Measurements from ENCODE around the gene ZBTB5. TPM values are rescaled to one million over a fixed set of nuclear protein-coding genes. Genes with fewer than 3 reads are reported as not detected.
A peak's percentile ranks its signal among the peaks of the same experiment; 100 is the strongest.

ZBTB5 gene
- total and polyA plus RNA-seq, 9 of the 15 experiments (the other 6 are each of a cell fraction or from before 2014, with no cell fraction given), result 2.3 to 43.2 (median 15.5) TPM

DNA sequence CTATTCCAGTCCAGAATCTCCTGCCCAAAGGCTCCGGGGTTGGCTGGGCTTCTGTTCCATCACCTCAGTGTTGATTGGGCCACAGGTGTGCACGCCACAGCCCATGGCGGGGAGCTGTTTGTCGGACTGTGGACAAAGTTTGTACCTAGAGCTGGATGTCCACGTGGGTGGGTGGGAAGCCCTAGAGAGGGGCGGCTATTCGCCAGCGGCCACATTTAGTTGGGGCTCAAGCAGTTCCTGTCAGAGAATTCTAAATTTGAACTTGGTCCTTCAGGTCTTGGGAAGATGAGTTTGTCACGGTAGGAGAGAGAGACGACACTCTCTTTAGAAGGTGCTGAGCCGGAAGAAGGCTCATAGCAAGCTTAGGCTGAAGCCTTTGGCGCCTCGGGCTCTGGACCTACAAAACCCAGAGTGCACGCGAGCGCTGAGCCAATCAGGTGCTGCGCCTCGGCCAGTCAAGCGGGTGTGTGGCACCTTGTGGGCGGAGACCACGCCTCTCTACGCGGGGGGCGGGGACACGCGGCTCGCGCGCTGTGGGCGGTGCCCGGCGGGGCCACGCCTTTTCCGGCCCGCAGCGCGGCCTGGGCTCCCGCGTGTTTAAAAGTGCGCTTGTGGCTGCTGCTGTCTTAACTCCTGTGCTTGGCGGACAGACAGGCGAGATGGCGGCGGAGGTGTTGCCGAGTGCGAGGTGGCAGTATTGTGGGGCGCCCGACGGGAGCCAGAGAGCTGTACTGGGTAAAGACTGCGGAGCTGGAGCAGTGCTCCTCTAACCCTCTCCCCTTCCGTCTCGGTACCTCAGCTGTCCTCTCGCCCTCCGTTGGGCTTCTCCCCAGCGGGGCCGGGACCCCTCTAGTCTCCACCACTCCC lies 20.4 kb upstream of the ZBTB5 start, which contains the start of gene POLR1E (continued):
- TF ChIP-seq, protein P1, sequence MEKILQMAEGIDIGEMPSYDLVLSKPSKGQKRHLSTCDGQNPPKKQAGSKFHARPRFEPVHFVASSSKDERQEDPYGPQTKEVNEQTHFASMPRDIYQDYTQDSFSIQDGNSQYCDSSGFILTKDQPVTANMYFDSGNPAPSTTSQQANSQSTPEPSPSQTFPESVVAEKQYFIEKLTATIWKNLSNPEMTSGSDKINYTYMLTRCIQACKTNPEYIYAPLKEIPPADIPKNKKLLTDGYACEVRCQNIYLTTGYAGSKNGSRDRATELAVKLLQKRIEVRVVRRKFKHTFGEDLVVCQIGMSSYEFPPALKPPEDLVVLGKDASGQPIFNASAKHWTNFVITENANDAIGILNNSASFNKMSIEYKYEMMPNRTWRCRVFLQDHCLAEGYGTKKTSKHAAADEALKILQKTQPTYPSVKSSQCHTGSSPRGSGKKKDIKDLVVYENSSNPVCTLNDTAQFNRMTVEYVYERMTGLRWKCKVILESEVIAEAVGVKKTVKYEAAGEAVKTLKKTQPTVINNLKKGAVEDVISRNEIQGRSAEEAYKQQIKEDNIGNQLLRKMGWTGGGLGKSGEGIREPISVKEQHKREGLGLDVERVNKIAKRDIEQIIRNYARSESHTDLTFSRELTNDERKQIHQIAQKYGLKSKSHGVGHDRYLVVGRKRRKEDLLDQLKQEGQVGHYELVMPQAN (IDR thresholded peaks at IDR 0.05; ENCODE audit: borderline replicate concordance), result peak; percentile 87
- TF ChIP-seq U2AF2 (optimal IDR thresholded peaks at IDR 0.05; ENCODE audit: low read depth, low read length), result no peak
- TF ChIP-seq CHD2 (IDR thresholded peaks at IDR 0.05; ENCODE audit: low read depth, low read length), result no peak; the same call in 1 of the 2 replicates
- TF ChIP-seq, protein P2, sequence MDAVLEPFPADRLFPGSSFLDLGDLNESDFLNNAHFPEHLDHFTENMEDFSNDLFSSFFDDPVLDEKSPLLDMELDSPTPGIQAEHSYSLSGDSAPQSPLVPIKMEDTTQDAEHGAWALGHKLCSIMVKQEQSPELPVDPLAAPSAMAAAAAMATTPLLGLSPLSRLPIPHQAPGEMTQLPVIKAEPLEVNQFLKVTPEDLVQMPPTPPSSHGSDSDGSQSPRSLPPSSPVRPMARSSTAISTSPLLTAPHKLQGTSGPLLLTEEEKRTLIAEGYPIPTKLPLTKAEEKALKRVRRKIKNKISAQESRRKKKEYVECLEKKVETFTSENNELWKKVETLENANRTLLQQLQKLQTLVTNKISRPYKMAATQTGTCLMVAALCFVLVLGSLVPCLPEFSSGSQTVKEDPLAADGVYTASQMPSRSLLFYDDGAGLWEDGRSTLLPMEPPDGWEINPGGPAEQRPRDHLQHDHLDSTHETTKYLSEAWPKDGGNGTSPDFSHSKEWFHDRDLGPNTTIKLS (IDR thresholded peaks at IDR 0.05; ENCODE audit: borderline replicate concordance, low read depth), result peak; percentile 66
- TF ChIP-seq ZKSCAN8 (CRISPR knock-in tag; IDR thresholded peaks at IDR 0.05), result no peak
- no peak for TF ChIP-seq XRCC3 (IDR thresholded peaks at IDR 0.05)
- no peak for TF ChIP-seq RBM39 (optimal IDR thresholded peaks at IDR 0.05; ENCODE audit: low read depth, low read length)
- TF ChIP-seq NEUROD1 (IDR thresholded peaks at IDR 0.05; ENCODE audit: borderline replicate concordance, low read depth, low read length, partially characterized antibody), result peak; percentile 62
- TF ChIP-seq, protein P3, sequence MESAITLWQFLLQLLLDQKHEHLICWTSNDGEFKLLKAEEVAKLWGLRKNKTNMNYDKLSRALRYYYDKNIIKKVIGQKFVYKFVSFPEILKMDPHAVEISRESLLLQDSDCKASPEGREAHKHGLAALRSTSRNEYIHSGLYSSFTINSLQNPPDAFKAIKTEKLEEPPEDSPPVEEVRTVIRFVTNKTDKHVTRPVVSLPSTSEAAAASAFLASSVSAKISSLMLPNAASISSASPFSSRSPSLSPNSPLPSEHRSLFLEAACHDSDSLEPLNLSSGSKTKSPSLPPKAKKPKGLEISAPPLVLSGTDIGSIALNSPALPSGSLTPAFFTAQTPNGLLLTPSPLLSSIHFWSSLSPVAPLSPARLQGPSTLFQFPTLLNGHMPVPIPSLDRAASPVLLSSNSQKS (CRISPR knock-in tag; IDR thresholded peaks at IDR 0.05), result no peak
- TF ChIP-seq, protein P4, sequence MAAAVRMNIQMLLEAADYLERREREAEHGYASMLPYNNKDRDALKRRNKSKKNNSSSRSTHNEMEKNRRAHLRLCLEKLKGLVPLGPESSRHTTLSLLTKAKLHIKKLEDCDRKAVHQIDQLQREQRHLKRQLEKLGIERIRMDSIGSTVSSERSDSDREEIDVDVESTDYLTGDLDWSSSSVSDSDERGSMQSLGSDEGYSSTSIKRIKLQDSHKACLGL (CRISPR knock-in tag; IDR thresholded peaks at IDR 0.05; ENCODE audit: borderline replicate concordance, poor library complexity, severe bottlenecking), result peak; percentile 43
- TF ChIP-seq NR1H2 (CRISPR knock-in tag; IDR thresholded peaks at IDR 0.05), result no peak
- TF ChIP-seq, protein P5, sequence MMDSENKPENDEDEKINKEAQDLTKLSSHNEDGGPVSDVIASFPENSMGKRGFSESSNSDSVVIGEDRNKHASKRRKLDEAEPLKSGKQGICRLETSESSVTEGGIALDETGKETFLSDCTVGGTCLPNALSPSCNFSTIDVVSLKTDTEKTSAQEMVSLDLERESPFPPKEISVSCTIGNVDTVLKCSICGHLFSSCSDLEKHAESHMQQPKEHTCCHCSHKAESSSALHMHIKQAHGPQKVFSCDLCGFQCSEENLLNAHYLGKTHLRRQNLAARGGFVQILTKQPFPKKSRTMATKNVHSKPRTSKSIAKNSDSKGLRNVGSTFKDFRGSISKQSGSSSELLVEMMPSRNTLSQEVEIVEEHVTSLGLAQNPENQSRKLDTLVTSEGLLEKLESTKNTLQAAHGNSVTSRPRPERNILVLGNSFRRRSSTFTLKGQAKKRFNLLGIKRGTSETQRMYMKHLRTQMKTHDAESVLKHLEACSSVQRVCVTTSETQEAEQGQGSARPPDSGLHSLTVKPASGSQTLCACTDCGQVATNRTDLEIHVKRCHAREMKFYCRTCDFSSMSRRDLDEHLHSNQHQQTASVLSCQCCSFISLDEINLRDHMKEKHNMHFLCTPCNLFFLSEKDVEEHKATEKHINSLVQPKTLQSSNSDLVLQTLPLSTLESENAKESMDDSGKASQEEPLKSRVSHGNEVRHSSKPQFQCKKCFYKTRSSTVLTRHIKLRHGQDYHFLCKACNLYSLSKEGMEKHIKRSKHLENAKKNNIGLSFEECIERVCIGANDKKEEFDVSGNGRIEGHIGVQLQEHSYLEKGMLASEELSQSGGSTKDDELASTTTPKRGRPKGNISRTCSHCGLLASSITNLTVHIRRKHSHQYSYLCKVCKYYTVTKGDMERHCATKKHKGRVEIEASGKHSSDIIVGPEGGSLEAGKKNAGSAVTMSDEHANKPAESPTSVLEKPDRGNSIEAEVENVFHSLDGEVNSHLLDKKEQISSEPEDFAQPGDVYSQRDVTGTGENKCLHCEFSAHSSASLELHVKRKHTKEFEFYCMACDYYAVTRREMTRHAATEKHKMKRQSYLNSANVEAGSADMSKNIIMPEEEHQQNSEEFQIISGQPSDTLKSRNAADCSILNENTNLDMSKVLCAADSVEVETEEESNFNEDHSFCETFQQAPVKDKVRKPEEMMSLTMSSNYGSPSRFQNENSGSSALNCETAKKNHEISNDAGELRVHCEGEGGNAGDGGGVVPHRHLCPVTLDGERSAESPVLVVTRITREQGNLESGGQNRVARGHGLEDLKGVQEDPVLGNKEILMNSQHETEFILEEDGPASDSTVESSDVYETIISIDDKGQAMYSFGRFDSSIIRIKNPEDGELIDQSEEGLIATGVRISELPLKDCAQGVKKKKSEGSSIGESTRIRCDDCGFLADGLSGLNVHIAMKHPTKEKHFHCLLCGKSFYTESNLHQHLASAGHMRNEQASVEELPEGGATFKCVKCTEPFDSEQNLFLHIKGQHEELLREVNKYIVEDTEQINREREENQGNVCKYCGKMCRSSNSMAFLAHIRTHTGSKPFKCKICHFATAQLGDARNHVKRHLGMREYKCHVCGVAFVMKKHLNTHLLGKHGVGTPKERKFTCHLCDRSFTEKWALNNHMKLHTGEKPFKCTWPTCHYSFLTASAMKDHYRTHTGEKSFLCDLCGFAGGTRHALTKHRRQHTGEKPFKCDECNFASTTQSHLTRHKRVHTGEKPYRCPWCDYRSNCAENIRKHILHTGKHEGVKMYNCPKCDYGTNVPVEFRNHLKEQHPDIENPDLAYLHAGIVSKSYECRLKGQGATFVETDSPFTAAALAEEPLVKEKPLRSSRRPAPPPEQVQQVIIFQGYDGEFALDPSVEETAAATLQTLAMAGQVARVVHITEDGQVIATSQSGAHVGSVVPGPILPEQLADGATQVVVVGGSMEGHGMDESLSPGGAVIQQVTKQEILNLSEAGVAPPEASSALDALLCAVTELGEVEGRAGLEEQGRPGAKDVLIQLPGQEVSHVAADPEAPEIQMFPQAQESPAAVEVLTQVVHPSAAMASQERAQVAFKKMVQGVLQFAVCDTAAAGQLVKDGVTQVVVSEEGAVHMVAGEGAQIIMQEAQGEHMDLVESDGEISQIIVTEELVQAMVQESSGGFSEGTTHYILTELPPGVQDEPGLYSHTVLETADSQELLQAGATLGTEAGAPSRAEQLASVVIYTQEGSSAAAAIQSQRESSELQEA (IDR thresholded peaks at IDR 0.05; ENCODE audit: low read depth), result no peak
- TF ChIP-seq CBFA2T2 (conservative IDR thresholded peaks at IDR 0.05), result no peak

Measured in K562 (cell line).